HCT116 (cell line): ENCODE data around the gene SPATA16.

Source experiments
- CTCF ChIP-seq, 3 experiments: fragments of 200-600 bp in 1 of 3; sonication (generic) in 1 of 3; IDR thresholded peaks in 2 of 3; conservative IDR thresholded peaks in 1 of 3; 2 replicates each; pipeline ENCODE4 v1.5.1; 2012 to 2017; ENCODE audit warnings: low read depth in 2 of 3, low read length in 2 of 3, antibody characterized with exemption in 1 of 3, borderline replicate concordance in 1 of 3, control low read depth in 1 of 3, mild to moderate bottlenecking in 1 of 3, mixed read lengths in 1 of 3, mixed run types in 1 of 3, moderate library complexity in 1 of 3; ENCODE audit not compliant: insufficient read depth in 1 of 3
- FOSL1 ChIP-seq: IDR thresholded peaks from 2 replicates; pipeline ENCODE4 v1.6.1; 2012; ENCODE audit warnings: low read depth
- SIN3A ChIP-seq: IDR thresholded peaks from 2 replicates; pipeline ENCODE4 v1.6.1; 2012; ENCODE audit warnings: low read depth
- TF ChIP-seq, protein P1 (sequence below): IDR thresholded peaks from 2 replicates; pipeline ENCODE4 v1.6.1; 2012

DNA sequence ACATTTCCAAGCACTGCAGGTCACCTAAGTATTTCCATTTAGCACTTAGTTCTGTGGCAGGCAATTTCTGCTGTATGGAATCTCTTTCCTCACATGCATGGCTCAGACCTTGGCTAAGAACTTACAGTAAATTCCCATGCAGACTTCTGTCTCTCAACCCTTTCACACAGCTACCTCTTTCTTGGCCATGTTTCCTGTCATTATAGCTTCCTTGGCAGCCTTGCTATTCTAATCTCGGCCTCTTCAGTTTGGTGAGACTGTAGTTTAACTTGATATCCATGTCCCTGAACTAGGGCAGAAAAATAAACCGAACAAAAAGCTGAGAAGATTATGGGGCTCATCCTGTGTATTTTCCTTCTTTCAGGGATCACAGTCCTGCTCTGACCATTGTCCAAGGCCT lies 96.0 kb downstream of the SPATA16 start:
- TF ChIP-seq, protein P1, sequence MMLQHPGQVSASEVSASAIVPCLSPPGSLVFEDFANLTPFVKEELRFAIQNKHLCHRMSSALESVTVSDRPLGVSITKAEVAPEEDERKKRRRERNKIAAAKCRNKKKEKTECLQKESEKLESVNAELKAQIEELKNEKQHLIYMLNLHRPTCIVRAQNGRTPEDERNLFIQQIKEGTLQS: no peak
- no peak for TF ChIP-seq CTCF (IDR thresholded peaks at IDR 0.05 in 2 of 3, conservative IDR thresholded peaks at IDR 0.05 in 1 of 3; ENCODE audit: borderline replicate concordance in 1 of 3, insufficient read depth in 1 of 3, low read depth in 2 of 3, low read length in 2 of 3)
- TF ChIP-seq SIN3A: no peak
- TF ChIP-seq FOSL1: no peak
